Right ventricle myocardium superior (tissue), 1 donor: Measurements from ENCODE around the gene TENM4. TPM values are rescaled to one million over a fixed set of nuclear protein-coding genes. Genes with fewer than 3 reads are reported as not detected.

Source experiments
- ATAC-seq: fragments of 200-7000 bp; cut with Tn5 transposase; one replicate; pipeline ENCODE4 v1.9.1; 2020; ENCODE audit warnings: mild to moderate bottlenecking; ENCODE audit not compliant: poor library complexity
- DNase-seq: peaks from one replicate; pipeline ENCODE4 v3.0.0-alpha.2; 2020
- intact Hi-C: fragments of 100-400 bp; cut with DNase I; formaldehyde crosslinking; loops from one replicate; pipeline ENCODE4 v1.11.2; 2022
- total RNA-seq: library from RNA; stranded (reverse); fragmentation: NEBNext Ultra II Directional; extraction: Animal tissue kit (Norgen Biotek cat#: 25700); gene quantifications from one replicate; pipeline ENCODE4 v1.2.1, GENCODE V29; 2021
- donor health status: DM: no; HTN: yes; CAD: no; lungs with severe emphysema.

The TENM4 gene
- total RNA-seq, 1 donor from 2014 or later: 0.81 TPM

- DNase-seq: no peak
- no peak for ATAC-seq
- intact Hi-C loops: no loop called here
These were observed 617.2 kb downstream of the TENM4 start for GRCh38 chr11:78823588-78823987.

DNA sequence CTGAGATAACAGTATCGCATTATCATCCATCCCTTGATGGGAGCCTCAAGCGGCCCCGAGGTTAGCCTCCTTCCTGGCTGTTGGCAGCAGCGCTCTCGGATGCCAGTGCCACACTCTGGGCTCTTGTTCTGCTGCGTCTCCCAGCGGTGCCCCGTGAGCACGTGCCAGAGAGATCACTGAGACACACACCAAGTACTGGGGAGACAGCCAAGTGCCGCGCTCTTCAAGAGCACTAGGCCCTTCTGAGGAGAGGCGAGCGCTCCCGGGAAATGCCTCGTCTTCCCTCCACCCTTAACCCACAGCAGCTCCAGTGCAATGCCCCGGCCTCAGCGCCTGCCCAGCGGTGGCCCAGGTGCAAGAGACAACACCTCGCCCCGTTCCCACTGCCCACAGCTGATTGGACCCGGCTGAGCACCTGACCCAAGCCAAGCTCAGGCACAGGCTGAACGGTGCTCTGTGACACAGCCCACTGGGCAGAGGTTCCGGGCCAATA is 617.9 kb downstream of the TENM4 start:
- ATAC-seq (peak; percentile 92), DNase-seq (peak; percentile 61)
- intact Hi-C loops: no loop called here

GRCh38 chr11:78821371-78822306 is 619.2 kb downstream of the TENM4 start:
- ATAC-seq: no peak
- intact Hi-C loops: no loop called here
- DNase-seq: no peak

DNA sequence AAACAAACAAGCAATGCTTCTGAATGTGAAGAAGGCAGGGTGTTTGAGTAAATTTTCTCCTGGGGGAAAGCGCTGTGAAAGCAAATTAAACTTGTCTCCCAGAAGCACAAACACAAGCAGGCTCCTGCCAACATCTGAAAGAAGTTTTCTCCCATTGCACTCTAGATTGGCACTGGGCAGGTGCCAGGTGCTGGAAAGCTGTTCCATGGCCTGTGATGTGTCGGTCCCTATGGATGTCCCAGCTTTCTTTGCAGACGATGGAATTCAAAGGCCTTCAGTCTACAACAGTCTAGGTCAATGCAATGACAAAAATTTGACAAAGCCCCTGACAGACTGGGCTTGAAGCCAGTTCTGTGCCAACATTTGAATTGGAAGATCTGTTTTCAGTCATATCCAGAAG is 620.1 kb downstream of the TENM4 start:
- DNase-seq (no peak), ATAC-seq (no peak)
- intact Hi-C loops: no loop called here

DNA sequence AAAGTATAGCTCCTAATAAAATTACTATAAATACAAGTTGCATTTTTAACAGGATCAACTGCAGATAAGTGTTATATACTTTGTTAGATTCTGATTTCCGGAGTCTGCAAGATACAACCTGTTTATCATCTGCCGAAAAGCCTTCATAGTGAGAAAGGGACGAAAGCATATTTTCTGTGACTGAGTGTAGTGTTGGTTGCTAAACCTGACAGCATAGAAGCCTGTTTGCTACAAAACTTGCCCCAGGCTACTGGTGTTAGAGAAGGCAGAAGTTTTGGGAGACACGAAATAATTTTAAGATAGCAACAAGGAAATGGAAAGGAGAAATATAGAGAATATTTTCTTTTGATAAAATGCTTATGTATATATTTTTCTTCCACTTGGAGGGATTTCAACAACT is 622.6 kb downstream of the TENM4 start:
- ATAC-seq (no peak), DNase-seq (no peak)
- intact Hi-C loops: no loop called here

DNA sequence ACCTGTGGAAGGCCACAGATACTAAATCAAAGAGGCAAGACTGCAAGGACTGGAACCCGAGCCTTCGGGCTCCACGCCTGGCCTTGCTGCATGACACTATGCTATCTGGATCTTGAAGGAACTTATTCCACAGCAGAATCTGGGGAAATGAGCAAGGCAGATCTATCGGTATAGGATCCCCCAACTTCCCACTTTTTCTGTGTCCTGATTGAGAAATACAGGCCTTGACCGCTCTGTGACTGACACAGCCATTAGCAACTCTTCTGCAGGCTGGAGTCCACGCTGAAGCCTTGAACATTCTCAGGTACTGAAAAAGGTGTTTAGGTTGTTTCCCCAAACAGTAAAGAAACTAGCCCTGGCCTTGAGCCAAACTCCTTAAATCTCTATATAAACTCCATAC is 625.0 kb downstream of the TENM4 start:
- DNase-seq (no peak), ATAC-seq (no peak)
- intact Hi-C loops: no loop called here

DNA sequence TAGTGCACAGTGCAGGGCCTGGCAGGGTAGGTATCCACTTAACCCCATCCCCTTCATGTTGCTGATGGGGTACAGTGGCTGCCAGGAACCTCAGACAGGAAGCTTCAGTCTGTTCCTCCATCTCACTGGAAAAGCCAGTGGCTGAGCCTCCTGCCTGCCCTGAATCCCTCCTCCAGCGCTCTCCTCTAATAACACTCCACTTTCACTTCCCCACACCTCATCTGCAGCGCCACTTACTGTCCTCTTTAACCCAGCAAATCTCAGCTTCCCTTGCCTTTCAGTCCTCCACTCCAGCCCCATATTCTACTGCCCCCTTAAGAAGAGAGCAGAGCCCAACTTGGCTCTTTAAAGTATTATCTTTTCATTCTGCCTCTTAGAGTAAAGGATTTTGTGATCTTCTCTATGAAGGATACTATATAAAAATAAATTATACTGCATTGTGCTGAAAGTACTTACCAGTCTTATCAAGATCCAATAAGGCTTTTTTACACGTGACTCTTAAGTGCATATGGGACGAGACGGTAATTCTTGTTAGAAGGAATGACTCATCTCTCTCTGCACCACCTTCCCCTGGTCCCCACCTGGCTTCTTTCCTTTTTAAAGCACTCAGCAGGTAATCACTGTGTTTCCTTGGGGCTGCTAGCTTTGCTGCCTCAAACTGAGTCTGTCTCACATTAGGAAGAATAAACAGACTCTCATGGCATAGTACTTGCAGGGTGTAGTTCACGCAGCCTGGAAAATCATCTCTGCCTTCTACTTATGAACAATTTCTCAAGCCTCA is 628.1 kb downstream of the TENM4 start:
- intact Hi-C loops: no loop called here
- DNase-seq (no peak), ATAC-seq (peak; percentile 23)

DNA sequence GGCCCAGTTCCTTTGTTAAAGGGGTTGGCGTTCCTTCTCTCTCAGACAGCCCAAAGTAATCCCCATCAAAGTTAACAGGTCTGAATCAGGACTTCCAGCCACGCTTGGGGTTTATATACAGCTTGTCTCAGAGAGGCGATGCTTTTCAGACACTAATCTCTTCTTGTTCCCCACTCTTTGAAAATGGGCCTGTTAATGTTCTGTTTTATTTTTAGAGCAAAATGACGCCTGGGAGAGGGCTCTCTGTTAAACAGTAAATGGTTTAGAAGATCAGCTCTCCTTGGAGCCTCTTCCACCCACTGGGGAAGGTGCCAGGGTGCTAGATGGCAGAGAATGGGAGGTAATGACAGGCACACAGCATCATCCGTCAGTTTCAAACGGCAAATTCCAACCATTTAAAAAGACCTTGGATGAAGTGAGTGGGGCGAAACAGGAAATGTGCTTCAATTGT is 630.2 kb downstream of the TENM4 start:
- intact Hi-C loops: no loop called here
- peak; percentile 74 for ATAC-seq
- no peak for DNase-seq

DNA sequence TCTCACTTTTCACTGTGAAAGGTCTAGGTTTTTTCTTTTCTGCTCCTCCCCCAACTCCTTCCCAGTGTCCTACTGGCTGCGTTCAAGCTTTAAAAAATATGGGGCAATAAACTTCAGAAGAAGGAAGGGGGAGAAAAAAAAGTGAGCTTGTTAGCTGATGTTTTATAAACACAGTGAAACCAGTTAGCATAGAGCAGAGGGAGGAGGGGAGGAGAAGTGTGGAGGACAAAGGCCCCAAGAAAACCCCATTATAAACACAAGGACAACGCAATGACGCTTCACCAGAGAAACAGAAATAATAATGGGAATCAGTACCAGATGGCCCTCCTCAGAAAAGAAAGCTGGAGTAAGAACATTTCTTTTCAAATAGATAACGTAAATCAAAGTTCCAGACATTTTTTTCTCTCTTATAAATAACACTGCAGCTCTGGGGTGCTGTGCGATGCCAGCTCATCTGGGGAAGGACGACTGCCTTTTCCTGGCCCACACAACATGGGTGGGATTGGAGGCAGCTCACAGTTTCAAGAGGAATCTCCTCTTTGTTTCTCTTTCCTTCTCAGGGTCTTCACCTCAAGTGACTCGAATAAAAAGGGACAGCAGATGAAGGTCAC is 630.8 kb downstream of the TENM4 start:
- DNase-seq (no peak), ATAC-seq (no peak)
- intact Hi-C loops: no loop called here

DNA sequence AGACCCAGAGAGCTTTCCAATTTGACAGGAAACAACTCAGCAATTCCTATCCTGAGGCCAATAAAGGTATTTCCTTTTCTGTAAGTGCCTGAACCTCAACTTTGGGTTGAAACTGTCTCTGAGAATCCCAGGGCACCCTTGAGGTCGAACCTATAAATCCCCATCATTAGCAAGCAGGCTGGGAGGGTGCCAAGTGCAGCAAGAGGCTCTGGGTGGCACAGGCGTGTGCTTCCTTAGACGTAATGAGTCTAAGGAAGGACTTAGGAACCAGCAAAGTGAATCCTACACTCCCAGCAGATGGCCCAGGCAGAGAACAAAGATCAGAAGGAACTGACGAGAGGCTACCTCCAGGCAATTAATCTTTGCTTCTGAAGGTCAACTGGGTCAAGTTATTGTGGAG is 631.9 kb downstream of the TENM4 start:
- no peak for ATAC-seq
- intact Hi-C loops: no loop called here
- no peak for DNase-seq

GRCh38 chr11:78807351-78807750 is 633.5 kb downstream of the TENM4 start:
- intact Hi-C loops: no loop called here
- DNase-seq: no peak
- ATAC-seq: no peak

- ATAC-seq: no peak
- intact Hi-C loops: no loop called here
- no peak for DNase-seq
These were observed 634.4 kb downstream of the TENM4 start for GRCh38 chr11:78806214-78807004.

GRCh38 chr11:78804991-78805390 is 635.8 kb downstream of the TENM4 start:
- no peak for DNase-seq
- intact Hi-C loops: no loop called here
- ATAC-seq: no peak

- no peak for ATAC-seq
- DNase-seq: no peak
- intact Hi-C loops: no loop called here
These were observed 636.8 kb downstream of the TENM4 start for GRCh38 chr11:78803995-78804394.

GRCh38 chr11:78802058-78802761 is 638.6 kb downstream of the TENM4 start:
- DNase-seq: no peak
- intact Hi-C loops: no loop called here

GRCh38 chr11:78801161-78801884 is 639.5 kb downstream of the TENM4 start:
- intact Hi-C loops: no loop called here
- DNase-seq: no peak
- peak; percentile 58 for ATAC-seq

More at GRCh38 chr11:78802058-78802761, 638.6 kb downstream of the TENM4 start:
- ATAC-seq: peak; percentile 65

DNA sequence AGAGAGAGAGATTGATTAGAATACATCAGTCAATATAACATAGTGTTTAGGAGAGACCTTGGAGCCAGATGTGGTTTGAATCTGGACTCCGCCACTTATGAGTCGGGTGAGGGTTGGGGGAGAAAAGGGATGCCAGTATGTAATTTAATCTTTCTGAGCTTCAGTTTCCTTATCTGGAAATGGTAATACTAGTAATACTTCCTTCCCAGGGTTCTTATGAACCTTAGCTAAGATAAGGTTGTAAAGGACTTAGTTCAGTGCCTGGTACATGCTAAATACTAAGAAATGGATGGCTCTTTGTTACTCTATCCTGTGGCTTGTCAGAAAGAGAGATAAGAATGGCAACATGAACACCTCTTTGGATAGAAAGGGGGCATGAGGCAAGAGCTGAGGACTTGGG is 640.1 kb downstream of the TENM4 start:
- intact Hi-C loops: no loop called here
- DNase-seq: no peak
- ATAC-seq: no peak
